Lower leg skin (tissue), 4 donors: Measurements from ENCODE around the gene SLC35F3. TPM values are rescaled to one million over a fixed set of nuclear protein-coding genes. Genes with fewer than 3 reads are reported as not detected.

ENCODE experiments used
- DNase-seq, 2 donors: peaks; one replicate each; pipeline ENCODE4 v3.0.0-alpha.2; 2019; ENCODE audit warnings: low spot score in 2 of 2
- H3K4me3 ChIP-seq: fragments of 200-600 bp; sonication (generic); 2 replicates; pipeline ENCODE4 v1.5.1; 2017; ENCODE audit warnings: mild to moderate bottlenecking, low read depth; ENCODE audit not compliant: poor library complexity, severe bottlenecking
- CTCF ChIP-seq, 3 donors: fragments of 450-650 bp; IDR thresholded peaks; one replicate each; pipeline ENCODE4 v1.5.1; 2016; ENCODE audit warnings: antibody characterized with exemption in 3 of 3, mild to moderate bottlenecking in 3 of 3, moderate library complexity in 2 of 3
- POLR2A ChIP-seq, 2 donors: fragments of 450-650 bp; IDR thresholded peaks; one replicate each; pipeline ENCODE4 v1.6.1; 2016 to 2017; ENCODE audit warnings: antibody characterized with exemption in 2 of 2, mild to moderate bottlenecking in 1 of 2, moderate library complexity in 1 of 2
- WGBS, 2 donors: methylation state at CpG; one replicate each; pipeline ENCODE4 v1.1.5; 2018; 5-methylcytosine and 5-hydroxymethylcytosine counted together
- intact Hi-C: fragments of 100-400 bp; cut with DNase I; formaldehyde crosslinking; loops from one replicate; pipeline ENCODE4 v1.15.0; 2023; ENCODE audit warnings: low total_unique reads
- total RNA-seq, 4 donors: library from RNA; depleted of rRNA; stranded (reverse); fragments of >200 nt; gene quantifications; one replicate each; pipeline ENCODE4 v1.1.0, GENCODE V29; 2016

SLC35F3 gene
- total RNA-seq, 4 donors from 2014 or later, result 0.42 to 0.83 (median 0.64) TPM

- intact Hi-C loops, result no loop called here
- TF ChIP-seq POLR2A (IDR thresholded peaks at IDR 0.05), result no peak
- TF ChIP-seq CTCF (IDR thresholded peaks at IDR 0.05), result no peak
- H3K4me3 ChIP-seq, result no peak overlapping the region
- no peak for DNase-seq
- 37 to 48% methylated on average over 8 of the region's 8 CpGs for WGBS, 2 donors
These were observed 416.1 kb downstream of the SLC35F3 start for GRCh38 chr1:234320549-234320948.

- 79 to 80% methylated on average over 6 of the region's 6 CpGs for WGBS, 2 donors
- no peak overlapping the region for H3K4me3 ChIP-seq
- no peak for DNase-seq
- TF ChIP-seq CTCF (IDR thresholded peaks at IDR 0.05) (no peak), POLR2A (IDR thresholded peaks at IDR 0.05) (no peak)
- intact Hi-C loops, result no loop called here
These were observed 416.8 kb downstream of the SLC35F3 start for GRCh38 chr1:234321231-234321630.

GRCh38 chr1:234322097-234322496 lies 417.6 kb downstream of the SLC35F3 start:
- intact Hi-C loops, result no loop called here
- DNase-seq, result no peak
- H3K4me3 ChIP-seq, result no peak overlapping the region
- WGBS, 2 donors, result 89 to 90% methylated on average over 3 of the region's 3 CpGs
- TF ChIP-seq POLR2A (IDR thresholded peaks at IDR 0.05), result no peak
- TF ChIP-seq CTCF (IDR thresholded peaks at IDR 0.05), result no peak

GRCh38 chr1:234322979-234323378 lies 418.5 kb downstream of the SLC35F3 start:
- DNase-seq, result no peak
- WGBS, 2 donors, result 54 to 69% methylated on average over 13 of the region's 13 CpGs
- H3K4me3 ChIP-seq, result no peak overlapping the region
- TF ChIP-seq CTCF (IDR thresholded peaks at IDR 0.05), result no peak
- no peak for TF ChIP-seq POLR2A (IDR thresholded peaks at IDR 0.05)
- intact Hi-C loops, result no loop called here

GRCh38 chr1:234324821-234325220 lies 420.3 kb downstream of the SLC35F3 start:
- H3K4me3 ChIP-seq, result no peak overlapping the region
- DNase-seq, result no peak
- WGBS, 2 donors, result 66 to 67% methylated on average over 6 of the region's 6 CpGs
- intact Hi-C loops, result no loop called here
- no peak for TF ChIP-seq POLR2A (IDR thresholded peaks at IDR 0.05)
- TF ChIP-seq CTCF (IDR thresholded peaks at IDR 0.05), result no peak

GRCh38 chr1:234325878-234326496 lies 421.5 kb downstream of the SLC35F3 start:
- no peak for TF ChIP-seq POLR2A (IDR thresholded peaks at IDR 0.05)
- no peak for TF ChIP-seq CTCF (IDR thresholded peaks at IDR 0.05)
- intact Hi-C loops, result no loop called here
- no peak overlapping the region for H3K4me3 ChIP-seq
- 55 to 67% methylated on average over 7 of the region's 7 CpGs for WGBS, 2 donors
- DNase-seq, result no peak
